Tibial nerve (tissue), 4 donors: ENCODE measurements around the gene DEK. TPM values are rescaled to one million over a fixed set of nuclear protein-coding genes. Genes with fewer than 3 reads are reported as not detected.

Source experiments
- DNase-seq, 2 donors: peaks; one replicate each; pipeline ENCODE4 v3.0.0-alpha.2; 2019; ENCODE audit warnings: low spot score in 2 of 2
- H3K27ac ChIP-seq, 4 donors: fragments of 200-600 bp; sonication (generic) in 3 of 4; one replicate each; pipeline ENCODE4 v1.5.1; 2017 to 2019; ENCODE audit warnings: mild to moderate bottlenecking in 1 of 4
- H3K27me3 ChIP-seq, 2 donors: fragments of 200-600 bp; sonication (generic) in 1 of 2; one replicate each; pipeline versions ENCODE4 v1.5.1 to v1.6.0; 2017 to 2019
- H3K36me3 ChIP-seq, 3 donors: fragments of 200-600 bp; sonication (generic); one replicate each; pipeline ENCODE4 v1.5.1; 2018 to 2019
- H3K4me1 ChIP-seq, 4 donors: fragments of 200-600 bp; sonication (generic) in 3 of 4; one replicate each; pipeline ENCODE4 v1.5.1; 2017 to 2019
- H3K4me3 ChIP-seq, 4 donors: fragments of 200-600 bp; sonication (generic) in 3 of 4; one replicate each; pipeline ENCODE4 v1.5.1; 2017 to 2019; ENCODE audit warnings: mild to moderate bottlenecking in 1 of 4, moderate library complexity in 1 of 4
- H3K9me3 ChIP-seq, 4 donors: fragments of 200-600 bp; sonication (generic) in 3 of 4; one replicate each; pipeline ENCODE4 v1.5.1; 2017 to 2019
- EP300 ChIP-seq, 2 donors: sonication (generic); formaldehyde crosslinking; IDR thresholded peaks; one replicate each; pipeline ENCODE4 v1.6.1; 2017; ENCODE audit warnings: antibody characterized with exemption in 2 of 2, mild to moderate bottlenecking in 1 of 2
- POLR2A ChIP-seq, 2 donors: fragments of 450-650 bp; IDR thresholded peaks; one replicate each; pipeline ENCODE4 v1.6.1; 2017; ENCODE audit warnings: antibody characterized with exemption in 2 of 2, mild to moderate bottlenecking in 2 of 2, moderate library complexity in 2 of 2
- WGBS, 2 donors: methylation state at CpG; one replicate each; pipeline ENCODE4 v1.1.5; 2018; 5-methylcytosine and 5-hydroxymethylcytosine counted together
- total RNA-seq, 4 donors: library from RNA; depleted of rRNA; stranded (reverse); fragments of >200 nt; gene quantifications; one replicate each; pipeline ENCODE4 v1.1.0, GENCODE V29; 2016
- TF ChIP-seq, protein P1 (sequence below), 5 experiments: fragments of 200-600 bp in 3 of 5; fragments of 450-650 bp in 2 of 5; sonication (generic) in 3 of 5; IDR thresholded peaks; one replicate each; pipeline ENCODE4 v1.5.1; 2016 to 2019; ENCODE audit warnings: antibody characterized with exemption in 5 of 5, mild to moderate bottlenecking in 3 of 5, moderate library complexity in 2 of 5

DEK gene
- total RNA-seq, 4 donors from 2014 or later: 112 to 147 (median 123) TPM

DNA sequence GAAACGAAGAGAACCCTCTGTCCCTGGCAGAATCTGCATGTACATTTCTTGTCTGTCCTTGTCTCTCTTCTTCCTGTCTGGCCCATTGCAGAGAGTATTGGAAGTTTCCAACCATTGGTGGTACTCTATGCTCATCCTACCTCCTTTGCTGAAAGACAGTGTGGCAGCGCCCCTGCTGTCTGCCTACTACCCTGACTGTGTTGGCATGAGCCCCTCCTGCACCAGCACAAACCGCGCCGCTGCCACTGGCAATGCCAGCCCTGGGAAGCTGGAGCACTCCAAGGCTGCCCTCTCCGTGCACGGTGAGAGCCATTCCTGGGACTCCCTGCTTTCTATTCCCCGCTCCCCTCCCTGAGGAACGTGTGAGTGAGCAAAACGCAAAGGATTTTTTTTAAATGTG, 76.6 kb downstream of the DEK start:
- H3K36me3 ChIP-seq: peaks cover 0 to 60% (median 0%) of the 10 kb centered on the region in 3 donors
- no peaks in the 10 kb centered on the region for H3K9me3 ChIP-seq
- no peak overlapping the region for H3K4me3 ChIP-seq
- H3K27ac ChIP-seq: no peak overlapping the region
- no peaks in the 10 kb centered on the region for H3K27me3 ChIP-seq
- TF ChIP-seq, protein P1, sequence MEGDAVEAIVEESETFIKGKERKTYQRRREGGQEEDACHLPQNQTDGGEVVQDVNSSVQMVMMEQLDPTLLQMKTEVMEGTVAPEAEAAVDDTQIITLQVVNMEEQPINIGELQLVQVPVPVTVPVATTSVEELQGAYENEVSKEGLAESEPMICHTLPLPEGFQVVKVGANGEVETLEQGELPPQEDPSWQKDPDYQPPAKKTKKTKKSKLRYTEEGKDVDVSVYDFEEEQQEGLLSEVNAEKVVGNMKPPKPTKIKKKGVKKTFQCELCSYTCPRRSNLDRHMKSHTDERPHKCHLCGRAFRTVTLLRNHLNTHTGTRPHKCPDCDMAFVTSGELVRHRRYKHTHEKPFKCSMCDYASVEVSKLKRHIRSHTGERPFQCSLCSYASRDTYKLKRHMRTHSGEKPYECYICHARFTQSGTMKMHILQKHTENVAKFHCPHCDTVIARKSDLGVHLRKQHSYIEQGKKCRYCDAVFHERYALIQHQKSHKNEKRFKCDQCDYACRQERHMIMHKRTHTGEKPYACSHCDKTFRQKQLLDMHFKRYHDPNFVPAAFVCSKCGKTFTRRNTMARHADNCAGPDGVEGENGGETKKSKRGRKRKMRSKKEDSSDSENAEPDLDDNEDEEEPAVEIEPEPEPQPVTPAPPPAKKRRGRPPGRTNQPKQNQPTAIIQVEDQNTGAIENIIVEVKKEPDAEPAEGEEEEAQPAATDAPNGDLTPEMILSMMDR (IDR thresholded peaks at IDR 0.05): no peak
- TF ChIP-seq EP300 (IDR thresholded peaks at IDR 0.05): no peak
- no peak for TF ChIP-seq POLR2A (IDR thresholded peaks at IDR 0.05)
- no peak for DNase-seq
- no peaks in the 10 kb centered on the region for H3K4me1 ChIP-seq
- 80 to 93% methylated on average over 10 of the region's 10 CpGs for WGBS, 2 donors

DNA sequence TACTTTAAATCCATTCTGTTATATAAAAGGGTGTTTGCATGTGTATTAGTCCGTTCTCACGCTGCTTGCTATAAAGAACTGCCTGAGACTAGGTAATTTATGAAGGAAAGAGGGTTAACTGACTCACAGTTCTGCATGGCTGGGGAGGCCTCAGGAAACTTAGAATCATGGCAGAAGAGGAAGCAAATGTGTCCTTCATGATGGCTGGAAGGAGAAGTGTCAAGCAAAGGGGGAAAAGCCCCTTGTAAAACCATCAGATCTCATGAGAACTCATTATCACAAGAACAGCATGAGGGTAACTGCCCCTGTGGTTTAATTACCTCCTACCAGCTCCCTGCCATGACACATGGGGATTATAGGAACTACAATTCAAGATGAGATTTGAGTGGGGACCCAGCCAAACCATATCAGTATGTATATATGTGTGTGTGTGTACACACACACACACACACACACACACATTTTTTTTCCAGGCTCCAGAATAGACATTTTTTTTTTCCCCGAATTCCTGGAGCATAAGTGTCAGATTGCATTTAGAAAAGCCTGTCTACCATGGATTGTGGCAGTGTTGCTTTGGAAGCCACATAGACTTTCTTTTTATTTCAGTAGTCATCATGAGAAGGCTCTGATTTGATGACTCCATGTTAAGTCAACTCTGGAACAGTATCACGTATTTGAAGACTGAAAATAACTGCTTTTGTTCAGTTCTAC, 77.6 kb downstream of the DEK start:
- Histone ChIP-seq H3K9me3 (no peaks in the 10 kb centered on the region), H3K36me3 (peaks cover 0 to 52% (median 4%) of the 10 kb centered on the region in 3 donors), H3K27ac (no peak overlapping the region), H3K4me3 (no peak overlapping the region), H3K27me3 (no peaks in the 10 kb centered on the region), H3K4me1 (no peaks in the 10 kb centered on the region)
- 73 to 86% methylated on average over 4 of the region's 4 CpGs for WGBS, 2 donors
- TF ChIP-seq, protein P1 (IDR thresholded peaks at IDR 0.05): no peak
- TF ChIP-seq EP300 (IDR thresholded peaks at IDR 0.05) (no peak), POLR2A (IDR thresholded peaks at IDR 0.05) (no peak)
- DNase-seq: no peak

DNA sequence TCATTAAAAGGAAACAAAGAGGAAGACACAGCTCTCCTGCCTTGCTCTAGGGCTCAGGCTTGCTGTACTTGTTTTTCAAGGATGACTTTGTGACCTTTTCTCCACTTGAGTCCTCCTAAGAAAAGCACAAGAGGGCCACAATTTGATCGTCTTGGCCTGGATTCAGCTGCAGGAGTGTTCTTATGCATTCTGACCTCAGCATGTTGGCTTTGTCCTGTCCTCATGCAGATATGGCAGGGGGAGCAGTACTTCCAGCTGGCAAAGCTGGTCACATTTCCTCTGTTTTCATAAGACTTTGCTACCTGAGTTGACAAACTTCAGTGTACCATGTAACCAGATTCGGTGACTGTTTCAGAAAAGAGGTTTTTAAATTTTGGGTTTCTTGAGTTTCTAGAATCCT, 78.3 kb downstream of the DEK start:
- H3K27ac ChIP-seq: no peak overlapping the region
- no peaks in the 10 kb centered on the region for H3K9me3 ChIP-seq

DNA sequence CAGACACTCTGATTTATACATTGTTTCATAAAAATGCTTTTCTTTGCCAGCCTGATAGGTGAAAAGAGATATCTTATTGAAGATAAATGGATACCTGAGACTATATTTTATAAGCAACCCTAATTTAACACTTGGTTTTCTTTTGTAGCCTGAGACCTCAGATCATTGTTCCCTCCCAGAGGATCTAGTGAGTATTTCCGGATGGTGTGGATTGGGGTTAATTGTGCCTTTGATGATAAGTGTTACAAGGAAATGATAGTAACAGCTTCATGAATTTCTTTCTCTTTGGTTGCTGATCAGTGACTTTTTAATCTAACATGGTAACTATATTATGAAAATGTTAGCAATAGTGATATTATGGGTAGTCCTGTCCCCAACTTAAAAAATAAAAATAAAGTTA, 78.7 kb downstream of the DEK start:
- no peak for DNase-seq
- 79 to 82% methylated on average over 1 of the region's 1 CpG for WGBS, 2 donors

More for the DNA sequence above, 78.3 kb downstream of the DEK start:
- 58 to 64% methylated on average over 2 of the region's 2 CpGs for WGBS, 2 donors
- DNase-seq: no peak
- no peaks in the 10 kb centered on the region for H3K27me3 ChIP-seq
- peaks cover 0 to 45% (median 4%) of the 10 kb centered on the region in 3 donors for H3K36me3 ChIP-seq
- TF ChIP-seq, protein P1 (IDR thresholded peaks at IDR 0.05): no peak
- TF ChIP-seq POLR2A (IDR thresholded peaks at IDR 0.05) (no peak), EP300 (IDR thresholded peaks at IDR 0.05) (no peak)
- H3K4me1 ChIP-seq: no peaks in the 10 kb centered on the region
- H3K4me3 ChIP-seq: no peak overlapping the region

DNA sequence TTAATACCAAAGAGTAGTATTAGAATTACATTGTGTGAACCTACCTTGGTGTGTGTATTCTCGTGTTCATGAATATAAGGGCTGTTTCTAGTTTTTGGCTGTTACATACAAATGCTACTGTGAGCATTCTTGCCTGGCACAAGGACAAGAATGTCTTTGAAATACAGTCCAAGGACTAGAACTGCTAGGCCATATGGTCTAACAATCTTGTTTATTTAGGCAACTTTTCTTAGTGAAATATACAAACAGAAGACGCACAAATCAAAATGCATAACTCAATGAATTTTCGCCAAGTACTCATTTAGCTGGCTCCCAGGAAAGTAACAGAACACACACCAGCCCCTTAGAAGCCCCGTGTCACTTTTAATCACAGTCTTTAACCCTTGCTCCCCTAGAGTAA, 80.6 kb downstream of the DEK start:
- no peaks in the 10 kb centered on the region for H3K27me3 ChIP-seq
- no peak overlapping the region for H3K4me3 ChIP-seq
- WGBS, 2 donors: 36 to 48% methylated on average over 4 of the region's 4 CpGs
- TF ChIP-seq POLR2A (IDR thresholded peaks at IDR 0.05): no peak
- no peak overlapping the region for H3K27ac ChIP-seq
- DNase-seq: no peak
- peaks cover 0 to 4% (median 2%) of the 10 kb centered on the region in 4 donors for H3K4me1 ChIP-seq
- H3K36me3 ChIP-seq: peaks cover 0 to 26% (median 4%) of the 10 kb centered on the region in 3 donors
- H3K9me3 ChIP-seq: no peaks in the 10 kb centered on the region

More for the DNA sequence above, 78.7 kb downstream of the DEK start:
- Histone ChIP-seq H3K4me1 (no peaks in the 10 kb centered on the region), H3K9me3 (no peaks in the 10 kb centered on the region), H3K4me3 (no peak overlapping the region), H3K27me3 (no peaks in the 10 kb centered on the region), H3K36me3 (peaks cover 0 to 43% (median 4%) of the 10 kb centered on the region in 3 donors), H3K27ac (no peak overlapping the region)
- TF ChIP-seq POLR2A (IDR thresholded peaks at IDR 0.05): no peak
- TF ChIP-seq, protein P1 (IDR thresholded peaks at IDR 0.05): no peak
- no peak for TF ChIP-seq EP300 (IDR thresholded peaks at IDR 0.05)
